ENCODE results near the gene PRAC2. TPM values are rescaled to one million over a fixed set of nuclear protein-coding genes. Genes with fewer than 3 reads are reported as not detected.

PRAC2 gene
- total RNA-seq, 2 experiments from 2014 or later: not detected

DNA sequence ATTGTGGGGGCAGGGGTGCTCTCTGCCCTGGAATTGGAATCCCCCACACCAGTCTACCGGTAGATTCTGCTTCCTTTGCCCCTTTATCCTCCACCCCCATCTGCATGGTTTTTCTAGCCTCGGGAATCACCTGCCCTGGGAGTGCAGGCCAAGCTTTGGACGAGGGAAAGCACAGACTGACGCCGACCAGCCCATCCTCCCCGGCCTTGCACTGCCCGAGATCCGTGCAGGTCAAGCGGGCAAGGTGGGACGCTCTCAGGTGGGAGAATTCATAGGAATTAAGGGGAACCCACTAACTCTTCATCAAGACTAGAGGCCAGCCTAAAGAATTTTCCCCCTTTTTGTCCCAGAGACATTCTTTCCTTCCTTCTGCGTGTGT lies 15.4 kb downstream of the PRAC2 start:
- Mint-ChIP-seq H3K4me3 (no peak overlapping the region), H3K4me1 (ENCODE audit: low read depth) (peaks cover 13% of the 10 kb centered on the region), H3K36me3 (ENCODE audit: low read depth) (no peaks in the 10 kb centered on the region), H3K27ac (no peak overlapping the region), H3K9me3 (ENCODE audit: insufficient read depth) (no peaks in the 10 kb centered on the region), H3K27me3 (ENCODE audit: low read depth) (peaks cover 87% of the 10 kb centered on the region)
- DNase-seq: no peak
- POLR2A ChIA-PET: no interaction called here
- CTCF ChIA-PET: interaction anchor here (1.0 to 5.5 kb wide), 5 partner anchors 13 to 102 kb away, joined by 3 to 20 read pairs (median 4); no protein-coding TSS in a partner anchor
- no peak for ATAC-seq

DNA sequence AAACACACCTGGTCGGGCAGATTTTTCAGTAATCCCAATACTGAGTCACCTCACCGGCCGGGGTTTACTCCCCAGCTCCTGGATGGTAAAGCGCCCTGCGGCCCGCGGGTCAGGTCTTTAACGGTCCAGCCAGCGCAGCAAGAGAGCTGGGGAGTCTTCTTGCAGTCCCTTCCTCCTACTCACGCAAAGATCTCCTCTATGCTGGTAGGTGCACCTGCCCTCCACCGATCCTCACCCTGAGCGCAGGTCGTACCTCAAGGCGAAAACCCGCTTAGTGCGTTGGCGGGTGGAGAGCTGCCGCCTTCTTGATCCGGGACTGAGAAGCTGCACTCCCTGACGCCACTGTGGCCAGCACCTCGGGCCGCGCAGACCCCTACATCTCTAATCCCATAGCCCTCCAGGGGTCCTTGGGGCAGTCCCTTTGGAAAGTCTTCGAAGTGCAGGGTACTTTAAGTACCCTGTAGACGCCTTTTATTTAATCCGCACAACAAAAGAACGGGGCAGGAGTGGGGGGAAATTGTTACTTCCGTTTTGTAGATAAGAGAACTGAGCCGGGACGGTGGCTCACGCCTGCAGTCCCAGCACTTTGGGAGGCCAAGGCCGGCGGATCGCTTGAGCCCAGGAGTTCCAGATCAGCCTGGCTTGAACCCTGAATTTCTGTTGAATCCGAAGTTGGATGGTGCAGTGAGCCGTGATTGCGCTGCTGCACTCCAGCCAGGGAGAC lies 16.0 kb downstream of the PRAC2 start:
- CTCF ChIA-PET: interaction anchor here (1.0 to 5.5 kb wide), 4 partner anchors 14 to 68 kb away, joined by 3 to 20 read pairs (median 5); no protein-coding TSS in a partner anchor
- H3K27ac Mint-ChIP-seq: no peak overlapping the region

DNA sequence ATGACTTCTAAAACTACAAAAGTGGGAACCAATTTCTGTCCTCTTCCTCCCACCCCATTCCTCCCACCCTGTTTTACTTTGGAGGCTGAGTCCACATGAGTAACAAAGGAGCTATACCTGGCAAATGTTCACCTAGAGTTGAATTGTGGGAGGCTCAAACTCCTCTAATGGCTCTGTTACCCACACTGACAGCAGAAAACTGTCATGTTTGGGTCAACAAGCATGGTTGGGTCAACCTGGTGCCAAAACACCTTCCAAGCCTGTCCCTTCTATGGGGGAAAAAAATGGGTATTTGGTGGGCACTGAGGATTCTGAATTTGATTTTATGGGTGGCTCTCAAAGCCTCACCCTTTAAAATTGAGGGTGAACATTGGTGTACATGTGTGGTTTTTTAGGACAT lies 17.6 kb downstream of the PRAC2 start:
- no peak for DNase-seq
- H3K36me3 Mint-ChIP-seq (ENCODE audit: low read depth): no peaks in the 10 kb centered on the region
- POLR2A ChIA-PET: interaction anchor here (0.8 kb wide), 1 partner anchor 15 kb away, joined by 3 read pairs; no protein-coding TSS in a partner anchor

More for the DNA sequence above, 16.0 kb downstream of the PRAC2 start:
- POLR2A ChIA-PET: no interaction called here
- Mint-ChIP-seq H3K4me1 (ENCODE audit: low read depth) (peaks cover 8% of the 10 kb centered on the region), H3K4me3 (peak overlapping the region; percentile 40), H3K36me3 (ENCODE audit: low read depth) (no peaks in the 10 kb centered on the region), H3K27me3 (ENCODE audit: low read depth) (peaks cover 87% of the 10 kb centered on the region), H3K9me3 (ENCODE audit: insufficient read depth) (no peaks in the 10 kb centered on the region)
- ATAC-seq (no peak), DNase-seq (no peak)

DNA sequence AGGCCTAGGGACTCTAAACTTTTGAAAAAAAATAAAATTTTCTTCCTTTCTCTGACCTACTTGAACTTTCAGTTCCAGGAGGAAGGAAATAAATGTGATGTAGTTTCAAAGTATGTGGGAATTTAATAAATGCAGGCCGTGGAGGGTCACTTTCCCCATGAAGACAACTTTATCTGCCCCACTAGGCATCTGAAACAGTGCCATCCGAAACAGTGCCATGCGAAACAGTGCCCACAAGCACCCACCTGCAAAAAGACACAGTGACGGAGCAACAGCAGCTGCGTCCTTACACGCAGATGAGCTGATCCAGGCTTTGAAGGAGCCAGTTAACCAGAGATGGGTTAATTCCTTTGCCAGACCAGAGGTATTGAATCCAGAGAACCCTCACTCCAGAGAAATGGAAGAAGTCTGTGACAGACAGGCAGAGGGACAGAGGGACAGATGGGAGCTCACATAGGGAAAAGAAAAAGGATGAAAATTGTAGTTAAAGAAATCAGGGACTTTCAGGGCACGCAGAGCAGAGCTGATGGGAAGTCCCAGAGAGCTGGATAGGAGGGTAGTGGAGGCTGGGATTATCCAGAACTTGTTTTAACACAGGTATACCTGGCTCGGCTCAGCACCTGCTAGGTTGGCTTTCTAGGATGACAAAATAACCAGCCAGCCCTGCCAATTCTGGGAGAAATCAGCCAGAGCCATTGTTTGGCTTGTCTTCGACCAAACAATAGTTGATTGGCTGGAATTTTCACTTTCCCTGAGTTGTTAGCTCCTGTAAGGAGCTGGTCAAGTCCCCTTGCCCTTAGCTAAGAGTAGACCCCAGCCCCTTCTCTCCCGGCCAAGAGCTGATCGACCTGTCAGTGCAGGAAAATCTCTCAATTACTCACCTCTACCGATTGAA lies 22.6 kb downstream of the PRAC2 start:
- Mint-ChIP-seq H3K27ac (no peak overlapping the region), H3K9me3 (ENCODE audit: insufficient read depth) (no peaks in the 10 kb centered on the region), H3K27me3 (ENCODE audit: low read depth) (peaks cover 91% of the 10 kb centered on the region), H3K4me1 (ENCODE audit: low read depth) (peaks cover 4% of the 10 kb centered on the region), H3K4me3 (no peak overlapping the region), H3K36me3 (ENCODE audit: low read depth) (no peaks in the 10 kb centered on the region)
- POLR2A ChIA-PET: interaction anchor here (0.6 to 1.0 kb wide), 2 partner anchors 44 to 182 kb away, joined by 3 to 4 read pairs; no protein-coding TSS in a partner anchor
- CTCF ChIA-PET: interaction anchor here (0.6 to 2.8 kb wide), 10 partner anchors 14 to 133 kb away, joined by 3 to 10 read pairs (median 4); partner anchors contain the start of gene HOXB13
- ATAC-seq (no peak), DNase-seq (no peak)

More for the DNA sequence above, 17.6 kb downstream of the PRAC2 start:
- H3K9me3 Mint-ChIP-seq (ENCODE audit: insufficient read depth): no peaks in the 10 kb centered on the region
- peaks cover 85% of the 10 kb centered on the region for H3K27me3 Mint-ChIP-seq (ENCODE audit: low read depth)
- CTCF ChIA-PET: interaction anchor here (1.2 to 5.5 kb wide), 2 partner anchors 17 to 62 kb away, joined by 3 to 20 read pairs; no protein-coding TSS in a partner anchor
- no peak for ATAC-seq
- no peak overlapping the region for H3K27ac Mint-ChIP-seq
- H3K4me3 Mint-ChIP-seq: no peak overlapping the region
- H3K4me1 Mint-ChIP-seq (ENCODE audit: low read depth): peaks cover 8% of the 10 kb centered on the region

DNA sequence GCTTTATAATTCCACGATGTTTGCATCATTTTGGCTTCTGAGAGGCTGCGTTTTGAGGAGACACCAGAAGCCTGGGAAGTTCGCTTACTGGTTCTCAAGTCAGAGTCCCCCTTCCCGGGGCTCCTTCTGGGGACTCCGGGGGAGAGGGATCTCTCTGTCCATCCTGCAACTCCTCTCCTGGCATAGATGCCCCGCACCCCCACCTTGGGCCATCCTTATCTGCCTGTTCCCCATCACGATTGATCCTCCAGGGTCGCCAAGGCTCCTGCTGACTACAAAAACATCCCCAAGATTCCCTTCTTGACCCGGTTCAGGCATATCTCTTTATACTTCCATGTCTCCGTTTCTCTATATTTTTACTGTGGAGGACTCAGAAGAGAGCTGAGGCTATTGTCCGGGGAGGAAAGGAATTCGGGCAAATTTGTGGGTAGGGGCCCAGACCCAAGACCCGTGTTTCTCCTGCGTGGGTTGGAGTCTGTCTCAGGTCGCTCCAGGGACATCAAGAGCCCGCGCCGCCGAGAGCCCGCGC lies 24.0 kb downstream of the PRAC2 start:
- ChIA-PET POLR2A (no interaction called here), CTCF (interaction anchor here (5.2 kb wide), 1 partner anchor 23 kb away, joined by 40 read pairs; the partner anchor contains the start of gene PRAC2)
- Mint-ChIP-seq H3K9me3 (ENCODE audit: insufficient read depth) (no peaks in the 10 kb centered on the region), H3K4me3 (no peak overlapping the region), H3K36me3 (ENCODE audit: low read depth) (no peaks in the 10 kb centered on the region), H3K4me1 (ENCODE audit: low read depth) (peaks cover 4% of the 10 kb centered on the region), H3K27ac (no peak overlapping the region), H3K27me3 (ENCODE audit: low read depth) (peaks cover 93% of the 10 kb centered on the region)
- no peak for DNase-seq
- ATAC-seq: no peak

DNA sequence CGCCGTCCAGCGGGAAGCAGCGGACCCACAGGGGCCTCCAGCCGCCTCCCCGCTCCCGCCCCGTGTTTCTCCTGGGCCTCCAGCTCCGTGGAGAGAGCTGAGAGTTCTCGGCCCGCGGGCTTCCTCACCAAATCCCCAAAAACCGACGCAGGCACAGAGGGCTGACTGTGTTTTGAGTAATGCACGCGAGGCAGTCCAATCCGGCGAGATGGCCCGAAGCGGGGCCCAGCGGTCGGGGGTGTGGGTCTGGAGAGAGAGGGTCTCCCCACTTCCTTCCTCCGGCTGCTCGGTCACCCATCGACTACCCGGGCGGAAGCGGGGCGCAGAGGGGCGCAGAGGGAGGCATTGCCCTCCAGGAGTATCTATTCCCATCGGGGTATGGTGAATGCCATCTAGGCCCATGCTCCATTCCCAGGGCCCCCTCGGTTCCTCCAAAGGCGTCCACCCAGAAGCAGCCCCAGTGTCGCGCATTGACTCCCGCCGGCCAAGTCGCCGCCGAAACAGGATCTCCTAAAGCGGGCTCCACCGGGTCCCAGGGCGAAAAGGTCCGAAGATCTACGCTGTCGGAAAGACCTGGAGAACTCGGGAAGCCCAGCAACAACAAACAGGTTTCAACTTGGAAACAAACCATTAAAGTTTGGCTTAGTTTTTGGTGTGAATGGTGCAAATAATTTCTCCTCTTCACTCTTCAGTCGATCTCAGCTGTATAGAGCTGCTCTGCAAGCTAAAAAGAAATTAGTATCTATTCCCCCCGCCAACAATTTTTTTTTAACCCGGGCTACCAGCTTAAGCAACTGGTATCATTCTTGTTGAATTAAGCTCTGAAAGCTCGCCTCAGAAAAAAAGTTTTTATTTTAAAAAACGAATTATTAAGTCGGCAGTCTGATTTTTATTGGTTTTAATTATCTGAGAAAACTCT lies 24.7 kb downstream of the PRAC2 start:
- Mint-ChIP-seq H3K9me3 (ENCODE audit: insufficient read depth) (no peaks in the 10 kb centered on the region), H3K36me3 (ENCODE audit: low read depth) (no peaks in the 10 kb centered on the region), H3K4me3 (no peak overlapping the region), H3K27ac (no peak overlapping the region), H3K27me3 (ENCODE audit: low read depth) (peaks cover 93% of the 10 kb centered on the region), H3K4me1 (ENCODE audit: low read depth) (peaks cover 4% of the 10 kb centered on the region)
- POLR2A ChIA-PET: interaction anchor here (0.6 kb wide), 1 partner anchor 162 kb away, joined by 3 read pairs; no protein-coding TSS in a partner anchor
- CTCF ChIA-PET: interaction anchor here (5.2 kb wide), 1 partner anchor 24 kb away, joined by 40 read pairs; the partner anchor contains the start of gene PRAC2
- ATAC-seq (no peak), DNase-seq (no peak)

DNA sequence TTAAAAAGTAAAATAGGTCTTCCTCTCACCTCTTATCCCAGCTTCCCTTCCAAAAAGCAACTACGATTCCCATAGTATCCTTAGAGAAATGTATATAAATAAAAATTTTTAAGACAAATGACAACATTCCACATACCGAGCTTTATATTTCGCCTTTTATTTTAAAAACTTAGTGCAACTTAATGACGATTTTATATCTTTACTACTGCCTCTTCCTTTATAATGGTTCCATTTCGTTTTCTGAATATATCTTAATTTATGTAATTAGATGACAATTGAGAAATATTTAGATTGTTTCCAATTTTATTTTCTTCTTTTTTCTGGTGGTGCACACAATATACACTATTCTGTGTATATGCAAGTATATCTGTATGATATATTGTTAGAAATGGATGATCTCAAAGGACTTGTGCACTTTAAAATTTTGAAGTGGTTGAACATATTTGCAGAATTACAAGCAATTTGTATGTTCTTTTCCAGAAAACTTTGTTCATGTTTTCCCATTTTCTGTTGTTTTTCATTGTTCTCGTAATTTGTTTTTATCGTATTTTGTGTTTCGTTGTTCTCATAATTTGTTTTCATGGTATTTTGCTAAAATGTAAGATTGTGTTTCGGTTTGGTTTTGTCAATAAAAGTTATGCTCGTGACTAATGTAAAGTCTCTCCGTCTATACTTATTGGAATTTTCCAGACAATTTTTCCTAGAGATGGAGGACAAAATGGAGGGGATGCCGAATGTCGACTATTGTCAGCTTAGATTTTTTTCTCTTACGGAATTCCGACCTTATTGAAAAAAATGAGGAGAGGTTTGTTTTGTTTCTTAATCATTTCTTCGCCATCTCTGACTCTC lies 26.0 kb downstream of the PRAC2 start:
- DNase-seq (no peak), ATAC-seq (no peak)
- peaks cover 94% of the 10 kb centered on the region for H3K27me3 Mint-ChIP-seq (ENCODE audit: low read depth)
- H3K9me3 Mint-ChIP-seq (ENCODE audit: insufficient read depth): no peaks in the 10 kb centered on the region
- peaks cover 4% of the 10 kb centered on the region for H3K4me1 Mint-ChIP-seq (ENCODE audit: low read depth)
- H3K4me3 Mint-ChIP-seq: no peak overlapping the region
- H3K27ac Mint-ChIP-seq: no peak overlapping the region
- no peaks in the 10 kb centered on the region for H3K36me3 Mint-ChIP-seq (ENCODE audit: low read depth)
- ChIA-PET POLR2A (interaction anchor here (1.4 kb wide), 1 partner anchor 25 kb away, joined by 4 read pairs; no protein-coding TSS in a partner anchor), CTCF (interaction anchor here (0.8 to 5.2 kb wide), 2 partner anchors 25 to 30 kb away, joined by 4 to 40 read pairs; partner anchors contain the start of gene PRAC2)

DNA sequence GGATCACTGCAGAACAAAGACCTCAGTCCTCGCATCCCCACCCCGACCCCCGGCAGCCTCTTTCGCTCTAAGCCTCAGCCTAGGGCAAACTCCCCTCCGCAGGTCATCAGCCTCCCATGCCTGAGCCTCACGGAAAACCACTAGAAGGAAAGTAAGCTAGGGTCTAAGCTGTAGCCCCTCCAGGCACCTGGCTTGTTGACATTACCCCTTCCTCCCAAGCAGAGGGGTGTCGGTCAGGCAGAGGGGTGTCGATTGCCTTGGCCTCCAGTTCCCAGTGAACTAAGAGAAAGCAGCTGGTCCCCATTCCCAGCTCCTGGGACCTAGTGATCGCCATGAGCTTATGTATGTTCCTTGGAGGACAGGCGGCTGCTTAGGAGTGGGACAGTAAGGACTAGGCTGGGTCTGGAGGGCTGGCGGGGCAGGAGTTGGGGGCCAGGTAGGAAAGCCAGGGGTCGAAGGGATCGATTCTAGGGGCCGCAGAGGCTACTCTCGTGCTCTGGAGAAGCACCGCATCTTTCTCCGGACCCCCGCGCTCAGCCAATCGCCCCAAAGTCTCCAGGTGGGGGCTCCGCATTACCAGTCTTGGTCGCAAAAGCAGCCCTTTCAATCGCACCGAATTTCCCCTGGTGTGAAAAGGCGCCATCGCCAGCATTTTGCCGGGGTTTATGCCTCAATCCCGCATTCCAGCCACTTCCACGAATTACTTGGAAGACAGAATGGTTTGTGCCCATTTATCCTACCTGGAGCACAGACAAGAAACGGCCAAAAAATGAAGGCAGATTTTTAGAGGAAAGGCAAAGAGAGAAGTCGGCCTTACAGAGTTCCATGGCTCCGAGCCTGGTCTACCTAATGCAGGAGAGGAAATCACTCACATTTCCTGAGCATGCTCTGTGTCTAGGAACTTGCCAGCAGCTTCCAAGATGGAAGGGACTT lies 26.9 kb downstream of the PRAC2 start:
- POLR2A ChIA-PET: interaction anchor here (1.4 kb wide), 1 partner anchor 26 kb away, joined by 4 read pairs; no protein-coding TSS in a partner anchor
- peaks cover 95% of the 10 kb centered on the region for H3K27me3 Mint-ChIP-seq (ENCODE audit: low read depth)
- H3K9me3 Mint-ChIP-seq (ENCODE audit: insufficient read depth): no peaks in the 10 kb centered on the region
- CTCF ChIA-PET: interaction anchor here (2.2 to 5.2 kb wide), 2 partner anchors 26 to 71 kb away, joined by 10 to 40 read pairs; partner anchors contain the start of gene PRAC2
- DNase-seq: no peak
- no peak overlapping the region for H3K4me3 Mint-ChIP-seq
- no peak for ATAC-seq
- peaks cover 4% of the 10 kb centered on the region for H3K4me1 Mint-ChIP-seq (ENCODE audit: low read depth)
- no peaks in the 10 kb centered on the region for H3K36me3 Mint-ChIP-seq (ENCODE audit: low read depth)
- H3K27ac Mint-ChIP-seq: no peak overlapping the region

DNA sequence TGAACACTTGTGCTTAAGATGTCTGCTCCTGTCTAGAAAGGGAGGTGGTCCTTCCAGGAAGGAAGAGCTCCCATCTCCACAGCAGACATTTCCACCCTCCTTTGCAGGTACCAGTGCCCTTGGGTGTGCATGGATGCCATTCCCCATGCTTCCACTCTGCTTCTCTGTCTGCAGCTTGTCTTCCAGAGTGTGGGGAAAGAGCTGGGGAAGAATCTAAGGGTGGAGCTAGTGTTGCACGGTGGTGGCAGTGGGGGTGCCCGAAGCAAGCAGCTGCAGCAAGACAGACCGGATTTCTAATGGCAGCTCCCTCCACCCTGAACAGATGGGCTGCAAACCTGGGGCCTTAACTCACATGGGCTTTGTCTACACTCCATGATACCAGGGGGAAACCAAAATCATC lies 28.2 kb downstream of the PRAC2 start:
- no peaks in the 10 kb centered on the region for H3K9me3 Mint-ChIP-seq (ENCODE audit: insufficient read depth)
- no peak overlapping the region for H3K27ac Mint-ChIP-seq
- H3K4me3 Mint-ChIP-seq: no peak overlapping the region
- DNase-seq: no peak
- H3K36me3 Mint-ChIP-seq (ENCODE audit: low read depth): no peaks in the 10 kb centered on the region
- H3K4me1 Mint-ChIP-seq (ENCODE audit: low read depth): peaks cover 4% of the 10 kb centered on the region
- CTCF ChIA-PET: interaction anchor here (1.1 to 5.2 kb wide), 5 partner anchors 27 to 282 kb away, joined by 3 to 40 read pairs (median 5); partner anchors contain the start of gene PRAC2
- H3K27me3 Mint-ChIP-seq (ENCODE audit: low read depth): peaks cover 93% of the 10 kb centered on the region
- no peak for ATAC-seq
- POLR2A ChIA-PET: no interaction called here

Data from activated CD8-positive, alpha-beta T cell treated with anti-CD3 and anti-CD28 coated beads, Interleukin-2, amount 10 ng/mL, durations not matched to agents 7 days and 5 days (primary cell).